Measurements from ENCODE around the gene AGGF1.

AGGF1 gene

GRCh38 chr5:77016962-77017361 is 13.2 kb upstream of the AGGF1 start:
- POLR2A ChIA-PET: interaction anchor here (3.4 kb wide), 1 partner anchor 13 kb away, joined by 13 read pairs; the partner anchor contains the start of gene AGGF1
- DNase-seq (ENCODE audit: extremely low spot score): no peak
- TF ChIP-seq FOXM1 (IDR thresholded peaks at IDR 0.05; ENCODE audit: borderline replicate concordance) (no peak), SUZ12 (IDR thresholded peaks at IDR 0.05) (no peak), ARNT (IDR thresholded peaks at IDR 0.05) (no peak), PKNOX1 (IDR thresholded peaks at IDR 0.05) (no peak), LEF1 (IDR thresholded peaks at IDR 0.05; ENCODE audit: borderline replicate concordance) (no peak), TARDBP (IDR thresholded peaks at IDR 0.05) (no peak), CTBP1 (IDR thresholded peaks at IDR 0.05; ENCODE audit: borderline replicate concordance) (no peak), BHLHE40 (IDR thresholded peaks at IDR 0.05; ENCODE audit: borderline replicate concordance) (no peak)
- CTCF ChIA-PET: interaction anchor here (0.6 to 1.7 kb wide), 6 partner anchors 48 to 415 kb away, joined by 3 to 9 read pairs (median 4); no protein-coding TSS in a partner anchor

GRCh38 chr5:77017668-77018067 is 12.5 kb upstream of the AGGF1 start:
- CTCF ChIA-PET: interaction anchor here (0.6 to 1.7 kb wide), 3 partner anchors 13 to 416 kb away, joined by 3 to 5 read pairs (median 3); no protein-coding TSS in a partner anchor
- POLR2A ChIA-PET: interaction anchor here (3.4 kb wide), 1 partner anchor 13 kb away, joined by 13 read pairs; the partner anchor contains the start of gene AGGF1
- no peak for TF ChIP-seq FOXA1 (IDR thresholded peaks at IDR 0.05)
- TF ChIP-seq NFRKB (IDR thresholded peaks at IDR 0.05): no peak
- no peak for TF ChIP-seq SP1 (IDR thresholded peaks at IDR 0.05)
- no peak for TF ChIP-seq TARDBP (IDR thresholded peaks at IDR 0.05)
- no peak for TF ChIP-seq PKNOX1 (IDR thresholded peaks at IDR 0.05)
- no peak for TF ChIP-seq HDGF (IDR thresholded peaks at IDR 0.05; ENCODE audit: borderline replicate concordance)
- TF ChIP-seq FOXM1 (IDR thresholded peaks at IDR 0.05; ENCODE audit: borderline replicate concordance): no peak
- no peak for DNase-seq (ENCODE audit: extremely low spot score)

GRCh38 chr5:77022511-77023417 is 7.4 kb upstream of the AGGF1 start:
- POLR2A ChIA-PET: no interaction called here
- CTCF ChIA-PET: no interaction called here

GRCh38 chr5:77024490-77024889 is 5.7 kb upstream of the AGGF1 start:
- TF ChIP-seq NFRKB (IDR thresholded peaks at IDR 0.05): no peak
- TF ChIP-seq FOXM1 (IDR thresholded peaks at IDR 0.05; ENCODE audit: borderline replicate concordance): no peak
- TF ChIP-seq ARNT (IDR thresholded peaks at IDR 0.05): no peak
- TF ChIP-seq TARDBP (IDR thresholded peaks at IDR 0.05): no peak
- TF ChIP-seq SUZ12 (IDR thresholded peaks at IDR 0.05): no peak
- TF ChIP-seq PKNOX1 (IDR thresholded peaks at IDR 0.05): no peak
- TF ChIP-seq HDGF (IDR thresholded peaks at IDR 0.05; ENCODE audit: borderline replicate concordance): no peak
- no peak for TF ChIP-seq LEF1 (IDR thresholded peaks at IDR 0.05; ENCODE audit: borderline replicate concordance)
- no peak for TF ChIP-seq FOXA1 (IDR thresholded peaks at IDR 0.05)
- TF ChIP-seq ZNF384 (IDR thresholded peaks at IDR 0.05): no peak
- no peak for TF ChIP-seq FOXK2 (IDR thresholded peaks at IDR 0.05)
- TF ChIP-seq ELF4 (IDR thresholded peaks at IDR 0.05): no peak
- no peak for TF ChIP-seq L3MBTL2 (conservative IDR thresholded peaks at IDR 0.05)
- no peak for DNase-seq (ENCODE audit: extremely low spot score)
- POLR2A ChIA-PET: no interaction called here
- CTCF ChIA-PET: no interaction called here

More at GRCh38 chr5:77022511-77023417, 7.4 kb upstream of the AGGF1 start:
- no peak for TF ChIP-seq HDGF (IDR thresholded peaks at IDR 0.05; ENCODE audit: borderline replicate concordance)
- TF ChIP-seq ZNF384 (IDR thresholded peaks at IDR 0.05): no peak
- no peak for TF ChIP-seq SUZ12 (IDR thresholded peaks at IDR 0.05)
- TF ChIP-seq ELF4 (IDR thresholded peaks at IDR 0.05): no peak
- TF ChIP-seq SP1 (IDR thresholded peaks at IDR 0.05): no peak
- no peak for TF ChIP-seq FOXM1 (IDR thresholded peaks at IDR 0.05; ENCODE audit: borderline replicate concordance)
- no peak for TF ChIP-seq FOXA1 (IDR thresholded peaks at IDR 0.05)
- no peak for TF ChIP-seq TARDBP (IDR thresholded peaks at IDR 0.05)
- no peak for TF ChIP-seq NFRKB (IDR thresholded peaks at IDR 0.05)
- no peak for TF ChIP-seq LEF1 (IDR thresholded peaks at IDR 0.05; ENCODE audit: borderline replicate concordance)
- TF ChIP-seq L3MBTL2 (conservative IDR thresholded peaks at IDR 0.05): no peak
- no peak for TF ChIP-seq BHLHE40 (IDR thresholded peaks at IDR 0.05; ENCODE audit: borderline replicate concordance)
- no peak for TF ChIP-seq ARNT (IDR thresholded peaks at IDR 0.05)
- no peak for TF ChIP-seq PKNOX1 (IDR thresholded peaks at IDR 0.05)
- TF ChIP-seq FOXK2 (IDR thresholded peaks at IDR 0.05): no peak
- TF ChIP-seq CTBP1 (IDR thresholded peaks at IDR 0.05; ENCODE audit: borderline replicate concordance): no peak
- no peak for DNase-seq (ENCODE audit: extremely low spot score)

- no peak for DNase-seq (ENCODE audit: extremely low spot score)
- TF ChIP-seq TARDBP (IDR thresholded peaks at IDR 0.05) (no peak), PKNOX1 (IDR thresholded peaks at IDR 0.05) (no peak), FOXM1 (IDR thresholded peaks at IDR 0.05; ENCODE audit: borderline replicate concordance) (no peak), NFRKB (IDR thresholded peaks at IDR 0.05) (no peak), ELF4 (IDR thresholded peaks at IDR 0.05) (no peak), ARNT (IDR thresholded peaks at IDR 0.05) (no peak), L3MBTL2 (conservative IDR thresholded peaks at IDR 0.05) (no peak), SP1 (IDR thresholded peaks at IDR 0.05) (no peak), CTBP1 (IDR thresholded peaks at IDR 0.05; ENCODE audit: borderline replicate concordance) (no peak)
- POLR2A ChIA-PET: no interaction called here
- CTCF ChIA-PET: no interaction called here
Observed at GRCh38 chr5:77028631-77029375, 1.4 kb upstream of the AGGF1 start.

All from HEK293T (cell line).